Esophagus (tissue), 2 donors: ENCODE measurements around the gene STEAP3. TPM values are rescaled to one million over a fixed set of nuclear protein-coding genes. Genes with fewer than 3 reads are reported as not detected.

Experiments
- H3K27ac ChIP-seq, 2 donors: one replicate each; pipeline ENCODE4 v1.5.1; 2013; ENCODE audit warnings: low read depth in 2 of 2, mild to moderate bottlenecking in 2 of 2, inconsistent platforms in 1 of 2, low read length in 1 of 2, moderate library complexity in 1 of 2
- H3K27me3 ChIP-seq, 2 donors: one replicate each; pipeline ENCODE4 v1.6.1; 2013; ENCODE audit warnings: low read length in 2 of 2, control low read depth in 1 of 2, mild to moderate bottlenecking in 1 of 2; ENCODE audit not compliant: insufficient read depth in 2 of 2, control insufficient read depth in 1 of 2
- H3K36me3 ChIP-seq, 2 donors: one replicate each; pipeline ENCODE4 v1.6.1; 2013; ENCODE audit warnings: low read length in 1 of 2; ENCODE audit not compliant: control insufficient read depth in 2 of 2, insufficient read depth in 2 of 2
- H3K4me1 ChIP-seq, 2 donors: one replicate each; pipeline ENCODE4 v1.6.1; 2013; ENCODE audit warnings: low read length in 1 of 2; ENCODE audit not compliant: control insufficient read depth in 2 of 2, insufficient read depth in 2 of 2
- H3K4me3 ChIP-seq, 2 donors: one replicate each; pipeline ENCODE4 v1.5.1; 2013; ENCODE audit warnings: low read length in 2 of 2, mild to moderate bottlenecking in 2 of 2, low read depth in 1 of 2, moderate library complexity in 1 of 2
- H3K9me3 ChIP-seq, 2 donors: one replicate each; pipeline ENCODE4 v1.6.1; 2013; ENCODE audit warnings: mild to moderate bottlenecking in 2 of 2, low read depth in 1 of 2, low read length in 1 of 2, moderate library complexity in 1 of 2; ENCODE audit not compliant: control insufficient read depth in 2 of 2, insufficient read depth in 1 of 2
- WGBS, 2 donors: extraction: QIAGEN DNeasy Blood & Tissue Kit; methylation state at CpG; one replicate each; pipeline ENCODE4 v1.1.7; 2013; 5-methylcytosine and 5-hydroxymethylcytosine counted together
- polyA plus RNA-seq, 2 donors: library from polyadenylated mRNA; stranded (reverse); fragments of 200-250 nt; gene quantifications; one replicate each; pipeline ENCODE4 v1.2.3, GENCODE V29; 2013
- donor health status: healthy with polysubstance abuse.
- donor health status: Bipolar disorder and iron deficiency.

Gene STEAP3
- polyA plus RNA-seq, 2 donors, result 9.6 to 10.5 TPM

DNA sequence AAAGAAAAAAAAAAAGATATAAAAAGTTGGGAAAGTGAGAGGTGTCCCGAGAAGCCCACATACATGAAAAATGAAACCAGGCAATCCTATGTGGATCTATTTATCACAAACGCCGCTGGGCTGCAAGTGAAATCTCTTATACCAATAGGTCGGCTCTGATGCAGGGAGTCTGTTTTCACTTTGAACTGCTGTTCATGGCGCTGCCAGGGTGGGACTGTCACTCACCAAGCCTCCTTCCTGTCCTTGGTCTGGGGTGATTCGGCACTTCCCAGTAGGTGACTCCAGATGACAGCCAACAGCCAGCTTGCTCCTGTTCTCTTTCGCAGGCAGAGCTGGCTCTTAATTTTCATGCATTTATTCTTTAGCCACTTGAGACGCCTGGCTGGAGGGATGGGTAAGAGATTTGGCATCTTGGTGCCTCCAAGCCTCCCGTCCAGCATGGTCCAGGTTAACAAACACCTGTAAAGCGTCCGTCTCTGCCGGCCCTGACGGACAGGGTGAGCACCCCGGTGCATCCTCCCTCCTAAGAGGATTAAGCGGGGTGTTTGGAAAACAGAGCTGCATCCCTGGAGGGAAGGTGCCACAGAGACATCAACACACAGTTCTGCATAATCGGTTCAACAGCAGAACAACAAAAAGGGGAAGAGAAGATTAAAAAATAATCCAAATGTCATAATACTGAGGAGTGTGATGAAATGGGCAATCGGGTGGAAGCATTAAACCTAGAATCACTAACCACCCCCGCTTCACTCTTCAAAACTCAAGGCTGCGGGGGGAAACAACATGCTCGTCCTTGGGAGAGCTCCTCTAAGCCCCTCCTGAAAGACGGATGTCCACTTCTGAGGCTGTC, 58.7 kb downstream of the STEAP3 start:
- 76 to 79% methylated on average over 21 of the region's 21 CpGs for WGBS, 2 donors
- Histone ChIP-seq H3K4me1 (peaks cover 0 to 4% of the 10 kb centered on the region in 2 donors), H3K27me3 (no peaks in the 10 kb centered on the region), H3K4me3 (no peak overlapping the region), H3K36me3 (no peaks in the 10 kb centered on the region), H3K9me3 (no peaks in the 10 kb centered on the region), H3K27ac (peak overlapping the region in 1 of 2 donors; percentile 26)

- H3K4me1 ChIP-seq, result peaks cover 0 to 4% of the 10 kb centered on the region in 2 donors
- no peak overlapping the region for H3K4me3 ChIP-seq
- H3K9me3 ChIP-seq, result no peaks in the 10 kb centered on the region
- H3K27me3 ChIP-seq, result no peaks in the 10 kb centered on the region
- no peaks in the 10 kb centered on the region for H3K36me3 ChIP-seq
- H3K27ac ChIP-seq, result peak overlapping the region; percentile 31 to 83
- 49 to 66% methylated on average over 4 of the region's 4 CpGs for WGBS, 2 donors
These were observed 59.4 kb downstream of the STEAP3 start for GRCh38 chr2:119282996-119283511.

DNA sequence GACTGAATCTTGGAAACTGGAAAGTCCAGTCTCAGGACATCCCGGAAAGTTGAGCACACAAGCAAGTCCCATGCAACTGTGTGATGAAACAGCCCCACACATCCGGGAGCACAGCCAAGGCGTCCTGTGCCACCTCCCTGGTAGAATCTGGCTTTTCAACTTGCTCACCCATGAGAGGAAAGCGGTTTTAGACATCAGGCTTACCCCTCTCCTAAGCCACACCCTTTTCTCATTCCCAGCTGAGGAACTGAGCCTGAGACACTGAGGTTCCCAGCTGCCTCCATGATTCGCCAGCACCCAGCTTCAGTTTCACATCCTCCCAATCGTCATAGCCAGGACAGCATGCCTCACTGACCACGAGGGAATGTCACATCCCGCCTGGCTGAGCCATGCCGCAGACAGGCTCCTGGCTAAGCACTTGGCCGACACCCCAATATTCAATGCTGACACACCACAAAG, 60.3 kb downstream of the STEAP3 start:
- WGBS, 2 donors, result 45 to 61% methylated on average over 10 of the region's 10 CpGs
- H3K4me1 ChIP-seq, result peaks cover 0 to 4% of the 10 kb centered on the region in 2 donors
- H3K9me3 ChIP-seq, result no peaks in the 10 kb centered on the region
- H3K36me3 ChIP-seq, result peaks cover 0 to 3% of the 10 kb centered on the region in 2 donors
- no peaks in the 10 kb centered on the region for H3K27me3 ChIP-seq
- H3K27ac ChIP-seq, result peak overlapping the region; percentile 83 to 86
- no peak overlapping the region for H3K4me3 ChIP-seq

DNA sequence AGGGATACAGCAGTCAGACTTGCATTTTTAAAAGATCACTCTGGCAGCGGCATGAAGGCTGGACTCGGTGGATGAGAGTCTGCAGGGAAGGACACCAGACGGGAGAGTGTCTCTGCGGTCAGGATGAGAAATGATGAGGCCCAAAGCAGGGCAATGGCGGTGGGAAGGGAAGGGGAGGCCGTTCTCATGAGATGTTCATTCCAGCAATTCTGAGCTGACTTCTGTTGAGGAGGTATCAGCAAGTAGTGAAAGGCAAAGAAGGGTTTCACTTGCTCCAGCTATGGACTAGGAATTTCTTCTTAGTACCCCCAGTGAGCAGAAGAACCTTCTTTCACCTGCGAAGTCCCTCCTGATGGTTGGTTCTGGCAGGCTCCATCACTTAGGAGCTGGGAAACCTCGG, 63.0 kb downstream of the STEAP3 start:
- no peak overlapping the region for H3K27ac ChIP-seq
- H3K4me3 ChIP-seq, result no peak overlapping the region
- 82 to 89% methylated on average over 8 of the region's 8 CpGs for WGBS, 2 donors
- peaks cover 0 to 3% of the 10 kb centered on the region in 2 donors for H3K36me3 ChIP-seq
- H3K4me1 ChIP-seq, result peaks cover 0 to 4% of the 10 kb centered on the region in 2 donors
- H3K9me3 ChIP-seq, result no peaks in the 10 kb centered on the region
- H3K27me3 ChIP-seq, result no peaks in the 10 kb centered on the region

- 86 to 88% methylated on average over 6 of the region's 6 CpGs for WGBS, 2 donors
- no peak overlapping the region for H3K4me3 ChIP-seq
- H3K27ac ChIP-seq, result no peak overlapping the region
- peaks cover 0 to 3% of the 10 kb centered on the region in 2 donors for H3K36me3 ChIP-seq
- H3K9me3 ChIP-seq, result no peaks in the 10 kb centered on the region
- peaks cover 0 to under 1% of the 10 kb centered on the region in 2 donors for H3K4me1 ChIP-seq
- no peaks in the 10 kb centered on the region for H3K27me3 ChIP-seq
These were observed 64.9 kb downstream of the STEAP3 start for GRCh38 chr2:119288576-119288975.

DNA sequence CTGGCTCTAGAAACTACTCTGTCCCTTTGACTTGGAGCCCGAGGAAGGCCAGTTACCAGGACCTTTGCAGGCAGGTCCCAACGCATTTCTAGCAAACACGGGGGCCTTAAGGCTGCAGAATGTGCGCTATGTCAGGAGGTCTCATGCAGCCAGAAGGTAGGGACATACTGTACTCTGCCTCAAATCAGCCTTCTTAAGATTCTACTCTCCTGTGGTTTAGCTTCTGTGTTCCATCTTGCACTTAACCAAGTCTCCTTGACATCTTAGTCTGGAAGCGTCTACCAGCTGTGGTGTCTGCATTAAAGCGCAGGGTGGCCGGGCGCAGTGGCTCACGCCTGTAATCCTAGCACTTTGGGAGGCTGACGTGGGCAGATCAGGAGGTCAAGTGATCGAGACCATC, 65.5 kb downstream of the STEAP3 start:
- no peaks in the 10 kb centered on the region for H3K27me3 ChIP-seq
- H3K4me3 ChIP-seq, result no peak overlapping the region
- 68 to 87% methylated on average over 11 of the region's 11 CpGs for WGBS, 2 donors
- H3K27ac ChIP-seq, result no peak overlapping the region
- peaks cover 0 to 3% of the 10 kb centered on the region in 2 donors for H3K36me3 ChIP-seq
- peaks cover 0 to 6% of the 10 kb centered on the region in 2 donors for H3K4me1 ChIP-seq
- H3K9me3 ChIP-seq, result no peaks in the 10 kb centered on the region

GRCh38 chr2:119289642-119290041, 66.0 kb downstream of the STEAP3 start:
- WGBS, 2 donors, result 89 to 91% methylated on average over 6 of the region's 6 CpGs
- no peak overlapping the region for H3K27ac ChIP-seq
- H3K27me3 ChIP-seq, result no peaks in the 10 kb centered on the region

DNA sequence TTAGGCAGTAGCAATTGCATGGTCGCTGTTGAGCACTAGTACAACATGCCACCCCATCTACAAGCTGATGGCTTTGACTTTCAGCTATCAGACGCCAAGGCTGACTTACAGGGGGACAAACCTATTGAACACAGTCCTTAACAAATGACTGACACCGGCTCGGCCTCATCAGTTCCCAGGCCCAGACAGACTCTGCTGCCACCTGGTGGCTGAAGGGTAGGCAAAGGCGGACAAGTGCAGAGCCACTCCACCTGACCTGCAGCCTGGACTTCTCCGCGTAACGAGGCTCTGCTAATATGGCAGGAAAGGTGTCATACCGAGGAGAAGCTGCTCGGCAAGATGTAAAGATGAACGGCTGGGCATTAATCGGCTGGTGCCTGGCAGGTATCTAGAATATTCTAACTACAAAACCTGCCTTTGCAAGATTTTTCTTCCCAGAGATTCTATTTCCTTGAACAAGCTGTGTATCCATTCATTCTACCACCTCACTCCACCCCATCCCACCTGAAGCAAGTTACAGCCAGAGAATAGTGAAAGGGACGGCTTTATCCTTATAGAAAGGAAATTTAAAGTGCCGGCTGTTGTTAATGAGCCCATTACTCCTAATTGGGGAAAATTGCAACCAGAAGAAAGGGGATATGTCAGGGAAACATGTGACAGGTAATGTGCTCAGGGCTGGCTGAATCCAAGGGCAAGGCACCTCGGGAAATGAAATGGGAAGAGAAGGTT, 67.4 kb downstream of the STEAP3 start:
- 56 to 75% methylated on average over 15 of the region's 15 CpGs for WGBS, 2 donors
- H3K36me3 ChIP-seq, result peaks cover 0 to 3% of the 10 kb centered on the region in 2 donors
- H3K9me3 ChIP-seq, result no peaks in the 10 kb centered on the region
- no peak overlapping the region for H3K27ac ChIP-seq
- H3K27me3 ChIP-seq, result no peaks in the 10 kb centered on the region
- H3K4me1 ChIP-seq, result peaks cover 0 to 6% of the 10 kb centered on the region in 2 donors
- H3K4me3 ChIP-seq, result no peak overlapping the region

More at GRCh38 chr2:119289642-119290041, 66.0 kb downstream of the STEAP3 start:
- Histone ChIP-seq H3K4me1 (peaks cover 0 to 6% of the 10 kb centered on the region in 2 donors), H3K4me3 (no peak overlapping the region), H3K36me3 (peaks cover 0 to 3% of the 10 kb centered on the region in 2 donors), H3K9me3 (no peaks in the 10 kb centered on the region)

DNA sequence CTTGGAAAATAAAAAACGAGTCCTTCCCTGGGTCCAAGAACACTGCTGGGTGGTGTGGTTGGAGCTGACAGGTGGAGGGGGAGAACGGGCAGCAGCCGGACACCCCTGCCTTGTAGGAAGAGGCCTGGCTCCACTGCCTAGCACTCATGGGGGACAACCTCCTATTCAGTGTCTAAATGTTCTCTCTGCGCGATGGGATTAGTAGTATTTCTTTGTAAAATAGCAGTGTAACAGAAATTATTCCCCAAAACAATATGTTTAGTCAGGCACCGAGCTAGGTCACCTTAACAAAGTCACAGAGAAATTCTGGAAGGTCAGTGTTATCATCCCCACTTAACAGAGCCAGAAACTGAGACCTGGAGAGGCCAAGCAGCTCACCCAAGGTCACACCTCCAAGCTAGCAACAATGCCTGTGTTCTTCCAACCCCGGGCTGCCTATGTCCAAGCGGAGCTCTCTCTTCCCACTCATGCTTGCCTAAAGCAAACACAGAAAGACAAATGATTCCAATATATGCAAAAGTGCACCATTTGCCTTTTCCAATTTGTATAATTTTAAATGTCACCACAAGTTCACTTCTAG, 68.0 kb downstream of the STEAP3 start:
- WGBS, 2 donors, result 82 to 90% methylated on average over 8 of the region's 8 CpGs
- H3K4me1 ChIP-seq, result peaks cover 0 to 6% of the 10 kb centered on the region in 2 donors
- H3K27ac ChIP-seq, result no peak overlapping the region

More for the DNA sequence above, 68.0 kb downstream of the STEAP3 start:
- no peaks in the 10 kb centered on the region for H3K27me3 ChIP-seq
- no peaks in the 10 kb centered on the region for H3K9me3 ChIP-seq
- H3K36me3 ChIP-seq, result peaks cover 0 to 3% of the 10 kb centered on the region in 2 donors
- H3K4me3 ChIP-seq, result no peak overlapping the region
